Fibroblast of skin of right biceps (primary cell): Measurements from ENCODE around the gene TRAF5.
"Not testable (repeated sequence)": the region's sequence is repeated elsewhere in the genome, so short reads cannot be mapped to it uniquely, and the experiment has no call there.

Experiments
- DNase-seq: peaks from one replicate; pipeline ENCODE4 v3.0.0-alpha.2; 2013

TRAF5 gene

GRCh38 chr1:211326528-211327345 lies at the start of gene TRAF5:
Gene TRAF5, plus strand, starts transcription at chr1:211326833. Its CDS starts 26,407 bp downstream, at chr1:211353240.
- DNase-seq = peak; percentile 53

DNA sequence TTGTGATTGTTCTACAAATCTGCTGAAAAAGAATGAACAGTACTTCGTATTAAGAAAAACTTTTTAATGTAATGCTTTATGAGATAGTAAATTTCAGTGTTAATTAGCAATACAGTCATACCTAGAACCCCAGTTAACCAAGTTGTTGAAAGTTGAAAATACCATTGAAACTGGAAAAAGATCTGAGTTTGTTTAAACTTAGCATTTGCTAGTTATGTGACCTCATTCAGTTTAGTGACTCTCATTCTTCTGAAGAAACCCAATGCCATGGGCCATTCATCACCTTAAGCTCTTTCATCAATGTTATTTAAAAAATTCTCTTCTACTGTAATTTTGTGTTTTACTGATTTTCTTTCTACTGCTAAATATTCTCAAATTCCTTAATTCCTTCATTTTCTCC lies 47.3 kb upstream of the TRAF5 start:
- no peak for DNase-seq

DNA sequence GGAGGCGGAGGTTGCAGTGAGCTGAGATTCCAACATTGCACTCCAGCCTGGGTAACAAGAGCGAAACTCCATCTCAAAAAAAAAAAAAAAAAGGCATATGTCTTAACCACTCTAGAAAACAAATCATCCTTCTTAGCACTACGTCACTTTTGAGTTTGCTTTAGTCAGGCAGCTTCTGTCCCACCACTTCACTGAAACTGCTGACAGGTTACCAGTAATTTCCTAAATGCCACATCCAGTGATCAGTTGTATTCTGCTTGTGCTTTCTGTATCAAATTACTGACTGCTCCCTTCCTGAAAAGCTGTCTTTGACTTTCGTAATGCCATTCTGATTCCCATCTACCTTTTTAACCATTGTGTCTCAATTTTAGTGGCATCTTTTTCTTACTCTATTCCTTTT lies 45.7 kb upstream of the TRAF5 start:
- no peak for DNase-seq

GRCh38 chr1:211281320-211282022 lies 45.2 kb upstream of the TRAF5 start:
- DNase-seq = peak; percentile 7

DNA sequence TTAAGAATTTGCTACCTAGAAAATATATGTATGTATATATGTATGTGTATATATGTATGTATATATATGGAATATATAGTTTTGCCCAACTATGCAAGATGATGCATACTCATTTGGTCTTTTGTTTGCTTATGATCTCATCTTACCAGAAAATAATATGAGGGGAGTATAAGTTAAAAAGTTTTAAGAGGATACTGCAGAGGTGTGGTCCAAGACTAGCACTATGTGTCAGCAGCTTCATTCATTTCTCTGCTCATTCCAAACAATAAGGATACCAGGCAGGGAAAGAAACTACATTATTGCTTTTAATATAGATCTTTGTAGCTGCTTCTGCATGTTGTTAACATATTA lies 44.6 kb upstream of the TRAF5 start:
- no peak for DNase-seq

GRCh38 chr1:211285196-211285595 lies 41.4 kb upstream of the TRAF5 start:
- peak; percentile 53 for DNase-seq

- DNase-seq = no peak
These were observed 39.4 kb upstream of the TRAF5 start for GRCh38 chr1:211287218-211287617.

- DNase-seq = no peak
These were observed 34.2 kb upstream of the TRAF5 start for GRCh38 chr1:211292411-211292810.

- no peak for DNase-seq
These were observed 30.2 kb upstream of the TRAF5 start for GRCh38 chr1:211296396-211296795.

- peak; percentile 48 for DNase-seq
These were observed 21.6 kb upstream of the TRAF5 start for GRCh38 chr1:211305044-211305443.

DNA sequence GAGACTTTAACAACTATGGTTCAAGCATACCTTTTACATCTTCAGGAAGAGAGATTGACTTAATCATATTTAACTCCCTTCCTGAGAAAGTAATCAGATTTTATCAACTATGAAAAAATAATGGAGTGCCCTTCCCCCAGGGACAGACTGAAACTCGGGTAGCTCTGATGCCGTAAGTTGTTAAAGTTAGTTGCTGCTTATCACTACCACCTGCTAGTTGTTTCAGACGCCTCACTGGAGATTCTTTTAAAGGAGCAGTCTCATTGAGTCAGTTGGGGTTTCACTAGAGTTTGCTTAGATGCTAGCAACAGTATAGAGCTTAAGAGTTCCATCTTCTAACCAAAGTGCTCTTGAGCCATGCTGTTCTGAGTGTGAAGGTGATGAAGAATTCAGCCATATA lies 17.0 kb upstream of the TRAF5 start:
- no peak for DNase-seq

DNA sequence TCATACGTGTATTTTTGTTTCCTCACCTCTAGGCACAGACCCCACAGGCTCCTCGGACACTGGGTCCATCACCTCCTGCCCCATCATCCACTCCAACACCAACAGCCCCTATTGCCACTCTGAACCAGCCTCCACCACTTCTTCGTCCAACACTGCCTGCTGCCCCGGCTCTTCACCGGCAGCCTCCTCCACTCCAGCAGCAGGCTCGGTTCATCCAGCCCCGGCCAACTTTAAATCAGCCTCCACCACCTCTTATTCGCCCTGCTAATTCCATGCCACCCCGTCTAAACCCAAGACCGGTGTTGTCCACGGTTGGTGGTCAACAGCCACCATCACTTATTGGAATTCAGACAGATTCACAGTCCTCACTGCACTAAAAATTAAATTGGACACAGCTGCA lies 13.2 kb upstream of the TRAF5 start:
- no peak for DNase-seq

- DNase-seq = no peak
These were observed 7.9 kb upstream of the TRAF5 start for GRCh38 chr1:211318576-211319280.

- no peak for DNase-seq
These were observed 6.7 kb upstream of the TRAF5 start for GRCh38 chr1:211319892-211320291.

DNA sequence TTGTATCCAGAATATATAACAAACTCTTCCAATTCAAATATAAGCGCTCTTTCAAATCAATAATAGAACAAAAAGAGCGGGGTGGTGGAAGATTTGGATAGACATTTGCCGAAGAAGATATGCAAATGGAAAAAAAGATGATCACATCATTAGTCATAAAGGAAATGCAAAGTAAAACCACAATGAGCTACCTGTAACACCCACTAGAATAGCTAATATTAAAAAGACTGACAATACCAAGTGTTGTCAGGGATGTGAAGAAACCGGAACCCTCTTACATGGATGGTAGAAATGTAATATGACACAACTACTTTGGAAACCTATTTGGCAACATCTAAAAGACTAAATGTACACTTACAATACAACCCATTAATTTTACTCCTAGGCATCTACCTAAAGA lies 5.7 kb upstream of the TRAF5 start:
- DNase-seq = no peak

DNA sequence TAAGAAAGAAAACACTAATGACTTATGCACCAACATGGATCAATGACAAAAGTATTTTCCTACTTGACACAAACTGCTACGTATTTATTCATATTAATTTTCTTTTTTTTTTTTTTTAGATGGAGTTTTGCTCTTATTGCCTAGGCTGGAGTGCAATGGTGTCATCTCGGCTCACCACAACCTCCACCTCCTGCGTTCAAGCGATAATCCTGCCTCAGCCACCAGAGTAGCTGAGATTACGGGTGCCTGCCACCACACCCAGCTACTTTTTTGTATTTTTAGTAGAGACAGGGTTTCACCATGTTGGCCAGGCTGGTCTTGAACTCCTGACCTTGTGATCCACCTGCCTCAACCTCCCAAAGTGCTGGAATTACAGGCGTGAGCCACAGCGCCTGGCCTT lies 5.0 kb upstream of the TRAF5 start:
- DNase-seq = not testable (repeated sequence)

- DNase-seq = peak; percentile 59
These were observed 3.2 kb upstream of the TRAF5 start for GRCh38 chr1:211323156-211324063.

GRCh38 chr1:211324992-211325775 lies 1.4 kb upstream of the TRAF5 start:
- DNase-seq = no peak

GRCh38 chr1:211326140-211326527 lies 499 bp upstream of the TRAF5 start:
- no peak for DNase-seq

GRCh38 chr1:211327346-211327921 lies 801 bp downstream of the TRAF5 start:
- DNase-seq = peak; percentile 66

- DNase-seq = no peak
These were observed 1.6 kb downstream of the TRAF5 start for GRCh38 chr1:211328084-211328694.
